GM12878 (cell line): ENCODE results near the gene JMJD4.

Source experiments
- BRCA1 ChIP-seq: IDR thresholded peaks from 2 replicates; pipeline ENCODE4 v1.6.1; 2011; ENCODE audit warnings: low read depth, low read length, improper control_type of control experiment
- CBX3 ChIP-seq: fragments of 200-600 bp; sonication (generic); IDR thresholded peaks from 2 replicates; pipeline ENCODE4 v1.6.1; 2016; ENCODE audit warnings: low read depth, borderline replicate concordance
- CTCF ChIP-seq, 3 experiments: IDR thresholded peaks in 2 of 3; conservative IDR thresholded peaks in 1 of 3; 2 replicates each; pipeline ENCODE4 v1.5.1; 2011; ENCODE audit warnings: low read depth in 3 of 3, low read length in 3 of 3, mild to moderate bottlenecking in 3 of 3, control low read depth in 2 of 3, moderate library complexity in 2 of 3, inconsistent platforms in 1 of 3, mixed read lengths in 1 of 3; ENCODE audit not compliant: control insufficient read depth in 2 of 3, insufficient read depth in 1 of 3; ENCODE audit errors: extremely low read depth in 1 of 3
- GABPA ChIP-seq: IDR thresholded peaks from 2 replicates; pipeline ENCODE4 v1.6.1; 2014; ENCODE audit warnings: antibody characterized with exemption, low read depth, mild to moderate bottlenecking, inconsistent platforms
- HDAC2 ChIP-seq: fragments of 200-600 bp; sonication (generic); IDR thresholded peaks from 2 replicates; pipeline ENCODE4 v1.6.1; 2017
- MAX ChIP-seq: IDR thresholded peaks from 2 replicates; pipeline ENCODE4 v1.6.1; 2012; ENCODE audit warnings: low read depth, low read length, improper control_type of control experiment
- MYC ChIP-seq: IDR thresholded peaks from 2 replicates; pipeline ENCODE4 v1.6.1; 2011; ENCODE audit warnings: mild to moderate bottlenecking, low read length, moderate library complexity, inconsistent platforms; ENCODE audit not compliant: insufficient read depth, insufficient replicate concordance, insufficient read length, severe bottlenecking
- POLR2A ChIP-seq: IDR thresholded peaks from 2 replicates; pipeline ENCODE4 v1.6.1; 2011; ENCODE audit warnings: low read depth, mild to moderate bottlenecking, low read length
- POLR2AphosphoS2 ChIP-seq: IDR thresholded peaks from 2 replicates; pipeline ENCODE4 v1.6.1; 2011; ENCODE audit warnings: low read depth, mild to moderate bottlenecking, low read length, improper control_type of control experiment, moderate library complexity
- POLR2AphosphoS5 ChIP-seq: IDR thresholded peaks from 2 replicates; pipeline ENCODE4 v1.6.1; 2011; ENCODE audit warnings: mild to moderate bottlenecking, low read length, inconsistent platforms
- REST ChIP-seq: IDR thresholded peaks from 2 replicates; pipeline ENCODE4 v1.6.1; 2012; ENCODE audit warnings: mild to moderate bottlenecking, low read depth, low read length
- SRF ChIP-seq, 2 experiments: IDR thresholded peaks; 2 replicates each; pipeline ENCODE4 v1.6.1; 2011; ENCODE audit warnings: low read depth in 2 of 2, low read length in 2 of 2, mild to moderate bottlenecking in 1 of 2, moderate library complexity in 1 of 2
- ZNF207 ChIP-seq: fragments of 450-650 bp; IDR thresholded peaks from 2 replicates; pipeline ENCODE4 v1.6.1; 2014; ENCODE audit warnings: antibody characterized with exemption, mild to moderate bottlenecking, borderline replicate concordance

- TF ChIP-seq GABPA, result no peak
- no peak for TF ChIP-seq POLR2AphosphoS5
- no peak for TF ChIP-seq POLR2AphosphoS2
- no peak for TF ChIP-seq CTCF (IDR thresholded peaks at IDR 0.05 in 2 of 3, conservative IDR thresholded peaks at IDR 0.05 in 1 of 3; ENCODE audit: control insufficient read depth in 2 of 3, extremely low read depth in 1 of 3, insufficient read depth in 1 of 3, low read depth in 3 of 3, low read length in 3 of 3)
- no peak for TF ChIP-seq BRCA1
- TF ChIP-seq REST, result no peak
- no peak for TF ChIP-seq CBX3
- TF ChIP-seq HDAC2, result no peak
- TF ChIP-seq SRF (IDR thresholded peaks at IDR 0.05; ENCODE audit: low read depth in 2 of 2, low read length in 2 of 2), result no peak
- no peak for TF ChIP-seq MAX
- no peak for TF ChIP-seq POLR2A
- TF ChIP-seq MYC, result no peak
- TF ChIP-seq ZNF207, result no peak
Observed at GRCh38 chr1:227780101-227781044, 45.3 kb upstream of the JMJD4 start.
